PC-3 (cell line): ENCODE results near the gene KIN. TPM values are rescaled to one million over a fixed set of nuclear protein-coding genes. Genes with fewer than 3 reads are reported as not detected.
A peak's percentile ranks its signal among the peaks of the same experiment; 100 is the strongest.
"Not testable (repeated sequence)": the region's sequence is repeated elsewhere in the genome, so short reads cannot be mapped to it uniquely, and the experiment has no call there.

Experiments used
- ATAC-seq: fragments of 200-7000 bp; cut with Tn5 transposase; 2 replicates; pipeline ENCODE4 v1.9.1; 2020; ENCODE audit warnings: mild to moderate bottlenecking, moderate library complexity
- BruUV-seq: library from RNA; stranded (reverse); fragments of 400-500 nt; replicated peaks from 2 replicates; lab custom pipeline; 2021; lab: Mats Ljungman, UMichigan
- CTCF ChIA-PET: fragments of 300-600 bp; sonication (Branson Sonifier 250); formaldehyde crosslinking; loops from one replicate; lab custom pipeline; 2022; ENCODE audit warnings: antibody characterized with exemption; lab: Charles Lee
- POLR2A ChIA-PET: fragments of 300-600 bp; sonication (Branson Sonifier 250); formaldehyde crosslinking; loops from one replicate; lab custom pipeline; 2022; ENCODE audit warnings: antibody characterized with exemption; ENCODE audit not compliant: unreplicated experiment; lab: Charles Lee
- DNase-seq: peaks from one replicate; pipeline ENCODE4 v3.0.0-alpha.2; 2015
- H2AFZ ChIP-seq: fragments of 300-600 bp; sonication (generic); 2 replicates; pipeline ENCODE4 v1.6.0; 2016; ENCODE audit warnings: antibody characterized with exemption, low read length
- H3F3A ChIP-seq: fragments of 300-600 bp; sonication (generic); one replicate; pipeline ENCODE4 v1.6.0; 2017; ENCODE audit warnings: antibody characterized with exemption, low read length, control low read depth, mild to moderate bottlenecking; ENCODE audit not compliant: unreplicated experiment
- H3K27ac ChIP-seq: fragments of 300-600 bp; sonication (generic); 2 replicates; pipeline ENCODE4 v1.5.1; 2016; ENCODE audit warnings: mild to moderate bottlenecking, low read length
- H3K27me3 ChIP-seq: fragments of 300-600 bp; sonication (generic); 2 replicates; pipeline ENCODE4 v1.6.1; 2016; ENCODE audit warnings: low read length, mixed read lengths
- H3K36me3 ChIP-seq: fragments of 300-600 bp; sonication (generic); 2 replicates; pipeline ENCODE4 v1.6.1; 2016; ENCODE audit warnings: low read depth, mixed run types, low read length, mixed read lengths
- H3K4me1 ChIP-seq: fragments of 300-600 bp; sonication (generic); 2 replicates; pipeline ENCODE4 v1.5.1; 2016; ENCODE audit warnings: low read length; ENCODE audit not compliant: insufficient read depth
- H3K4me2 ChIP-seq: fragments of 300-600 bp; sonication (generic); 2 replicates; pipeline ENCODE4 v1.6.0; 2016; ENCODE audit warnings: low read length
- H3K4me3 ChIP-seq: fragments of 300-600 bp; sonication (generic); 2 replicates; pipeline ENCODE4 v1.5.1; 2016; ENCODE audit warnings: mild to moderate bottlenecking, low read length, mixed read lengths
- H3K79me2 ChIP-seq: fragments of 300-600 bp; sonication (generic); 2 replicates; pipeline ENCODE4 v1.6.1; 2017; ENCODE audit warnings: low read length, mixed read lengths
- H3K9ac ChIP-seq: fragments of 300-600 bp; sonication (generic); 2 replicates; pipeline ENCODE4 v1.6.0; 2016; ENCODE audit warnings: mild to moderate bottlenecking, low read length
- H3K9me2 ChIP-seq: fragments of 300-600 bp; sonication (generic); replicated peaks from 2 replicates; pipeline ENCODE4 v1.6.1; 2016; ENCODE audit warnings: mixed run types, low read length, mixed read lengths
- H3K9me3 ChIP-seq: fragments of 300-600 bp; sonication (generic); 2 replicates; pipeline ENCODE4 v1.6.1; 2016; ENCODE audit warnings: low read length, mixed read lengths
- H4K20me1 ChIP-seq: fragments of 300-600 bp; sonication (generic); 2 replicates; pipeline ENCODE4 v1.6.1; 2016; ENCODE audit warnings: low read length, mixed read lengths
- EZH2 ChIP-seq: fragments of 300-600 bp; sonication (generic); IDR thresholded peaks from one replicate; pipeline ENCODE4 v1.6.1; 2017; ENCODE audit warnings: antibody characterized with exemption, mild to moderate bottlenecking, low read length; ENCODE audit not compliant: unreplicated experiment
- EZH2phosphoT487 ChIP-seq: fragments of 300-600 bp; sonication (generic); IDR thresholded peaks from 2 replicates; pipeline ENCODE4 v1.6.1; 2018; ENCODE audit warnings: mild to moderate bottlenecking, antibody characterized with exemption, low read length, borderline replicate concordance
- intact Hi-C: fragments of 100-400 bp; cut with micrococcal nuclease; formaldehyde crosslinking; loops from 2 replicates; pipeline ENCODE4 v1.9.0; 2023
- total RNA-seq: library from RNA; depleted of rRNA; stranded (reverse); fragments of >200 nt; gene quantifications from 2 replicates; pipeline ENCODE4 v1.2.3, GENCODE V29; 2014
- TF ChIP-seq, protein P1 (sequence below): fragments of 300-600 bp; sonication (generic); conservative IDR thresholded peaks from 2 replicates; pipeline ENCODE4 v1.5.1; 2017; ENCODE audit warnings: antibody characterized with exemption, low read depth, mild to moderate bottlenecking, low read length

KIN gene
- total RNA-seq, 1 experiment from 2014 or later: 2.4 TPM

DNA sequence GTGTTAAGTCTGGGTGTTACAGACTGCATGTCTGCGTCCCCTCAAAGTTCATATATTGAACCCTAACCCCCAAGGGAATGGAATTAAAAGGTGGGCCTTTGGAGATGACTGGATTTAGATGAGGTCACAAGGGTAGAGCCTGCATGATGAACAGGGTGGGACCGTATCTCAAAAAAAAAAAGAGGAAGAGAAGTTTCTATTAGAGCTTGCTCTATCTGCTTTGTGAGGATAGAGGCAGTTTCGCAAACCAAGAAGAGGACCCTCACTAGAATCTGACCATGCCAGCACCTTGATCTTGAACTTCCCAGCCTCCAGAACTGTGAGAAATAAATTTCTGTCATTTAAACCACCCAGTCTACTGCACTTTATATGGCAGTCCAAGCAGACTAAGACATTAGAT lies 1.4 kb downstream of the KIN start:
- ChIA-PET CTCF (no interaction called here), POLR2A (no interaction called here)
- Histone ChIP-seq H3K4me3 (peak overlapping the region; percentile 89), H3K9me2 (no peaks in the 10 kb centered on the region), H3K27me3 (no peaks in the 10 kb centered on the region), H4K20me1 (peaks cover 15% of the 10 kb centered on the region), H3F3A (no peaks in the 10 kb centered on the region), H2AFZ (no peak overlapping the region), H3K79me2 (peaks cover 82% of the 10 kb centered on the region), H3K9me3 (no peaks in the 10 kb centered on the region), H3K4me2 (peak overlapping the region; percentile 86), H3K4me1 (peaks cover 8% of the 10 kb centered on the region), H3K36me3 (no peaks in the 10 kb centered on the region), H3K9ac (peak overlapping the region; percentile 98; the same call in 1 of the 2 replicates), H3K27ac (no peak overlapping the region)
- no TSS peak for BruUV-seq
- TF ChIP-seq, protein P1, sequence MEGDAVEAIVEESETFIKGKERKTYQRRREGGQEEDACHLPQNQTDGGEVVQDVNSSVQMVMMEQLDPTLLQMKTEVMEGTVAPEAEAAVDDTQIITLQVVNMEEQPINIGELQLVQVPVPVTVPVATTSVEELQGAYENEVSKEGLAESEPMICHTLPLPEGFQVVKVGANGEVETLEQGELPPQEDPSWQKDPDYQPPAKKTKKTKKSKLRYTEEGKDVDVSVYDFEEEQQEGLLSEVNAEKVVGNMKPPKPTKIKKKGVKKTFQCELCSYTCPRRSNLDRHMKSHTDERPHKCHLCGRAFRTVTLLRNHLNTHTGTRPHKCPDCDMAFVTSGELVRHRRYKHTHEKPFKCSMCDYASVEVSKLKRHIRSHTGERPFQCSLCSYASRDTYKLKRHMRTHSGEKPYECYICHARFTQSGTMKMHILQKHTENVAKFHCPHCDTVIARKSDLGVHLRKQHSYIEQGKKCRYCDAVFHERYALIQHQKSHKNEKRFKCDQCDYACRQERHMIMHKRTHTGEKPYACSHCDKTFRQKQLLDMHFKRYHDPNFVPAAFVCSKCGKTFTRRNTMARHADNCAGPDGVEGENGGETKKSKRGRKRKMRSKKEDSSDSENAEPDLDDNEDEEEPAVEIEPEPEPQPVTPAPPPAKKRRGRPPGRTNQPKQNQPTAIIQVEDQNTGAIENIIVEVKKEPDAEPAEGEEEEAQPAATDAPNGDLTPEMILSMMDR: no peak
- TF ChIP-seq EZH2phosphoT487 (no peak), EZH2 (no peak)
- ATAC-seq: no peak
- DNase-seq: no peak
- intact Hi-C loops: no loop called here

GRCh38 chr10:7782194-7782593 lies 5.6 kb downstream of the KIN start:
- POLR2A ChIA-PET, ATAC-seq, intact Hi-C loops, H4K20me1 ChIP-seq, BruUV-seq, CTCF ChIA-PET, H3K9ac ChIP-seq, H3F3A ChIP-seq, H3K4me3 ChIP-seq, H3K9me2 ChIP-seq, H3K27ac ChIP-seq, H2AFZ ChIP-seq, H3K4me1 ChIP-seq, H3K4me2 ChIP-seq, H3K36me3 ChIP-seq, H3K9me3 ChIP-seq, DNase-seq, H3K27me3 ChIP-seq: not testable (repeated sequence)
- peaks cover 41% of the 10 kb centered on the region for H3K79me2 ChIP-seq

- H4K20me1 ChIP-seq: no peaks in the 10 kb centered on the region
- no peak for TF ChIP-seq EZH2phosphoT487
- TF ChIP-seq, protein P1: no peak
- TF ChIP-seq EZH2: no peak
- CTCF ChIA-PET: no interaction called here
- no peak overlapping the region for H3K4me2 ChIP-seq
- no peak overlapping the region for H2AFZ ChIP-seq
- H3K79me2 ChIP-seq: no peaks in the 10 kb centered on the region
- no peaks in the 10 kb centered on the region for H3K4me1 ChIP-seq
- no peaks in the 10 kb centered on the region for H3K36me3 ChIP-seq
- intact Hi-C loops: no loop called here
- DNase-seq (no peak), ATAC-seq (no peak)
- no peak overlapping the region for H3K9ac ChIP-seq
- H3K9me3 ChIP-seq: no peaks in the 10 kb centered on the region
- no peak overlapping the region for H3K4me3 ChIP-seq
- POLR2A ChIA-PET: no interaction called here
- H3K9me2 ChIP-seq: no peaks in the 10 kb centered on the region
- H3F3A ChIP-seq: no peaks in the 10 kb centered on the region
- no peaks in the 10 kb centered on the region for H3K27me3 ChIP-seq
- BruUV-seq: no TSS peak
- no peak overlapping the region for H3K27ac ChIP-seq
These were observed 11.0 kb downstream of the KIN start for GRCh38 chr10:7776777-7777176.
